HEK293 (cell line): ENCODE measurements around the gene ZNF561.

ENCODE experiments used
- CTCF ChIA-PET: fragments of 350-600 bp; formaldehyde crosslinking; extraction: SDS; loops from one replicate; lab custom pipeline; 2021; ENCODE audit warnings: antibody characterized with exemption; lab: Yijun Ruan, JAX
- POLR2A ChIA-PET: fragments of 300-600 bp; formaldehyde crosslinking; extraction: SDS; loops from one replicate; lab custom pipeline; 2020; ENCODE audit warnings: antibody characterized with exemption, inconsistent platforms; lab: Yijun Ruan, JAX
- H3K27ac ChIP-seq: fragments of 200-500 bp; sonication (Bioruptor generic); 2 replicates; pipeline ENCODE4 v1.5.1; 2014; ENCODE audit warnings: low read depth, low read length, control low read depth, inconsistent platforms; ENCODE audit errors: extremely low read depth
- H3K36me3 ChIP-seq, 2 experiments: fragments of 200-500 bp in 1 of 2; sonication (Bioruptor generic) in 1 of 2; 1 replicate in 1 of 2; 2 replicates in 1 of 2; pipeline ENCODE4 v1.5.1; 2014 to 2017; ENCODE audit warnings: inconsistent platforms in 2 of 2, low read length in 2 of 2; ENCODE audit not compliant: control insufficient read depth in 2 of 2, insufficient read depth in 1 of 2
- H3K4me1 ChIP-seq: fragments of 200-500 bp; sonication (Bioruptor generic); 2 replicates; pipeline ENCODE4 v1.5.1; 2014; ENCODE audit warnings: mild to moderate bottlenecking, low read length, inconsistent platforms; ENCODE audit not compliant: control insufficient read depth, insufficient read depth
- H3K4me3 ChIP-seq: 2 replicates; pipeline ENCODE4 v1.5.1; 2011; ENCODE audit warnings: low read depth, mild to moderate bottlenecking, control low read depth, low read length, moderate library complexity
- H3K9me3 ChIP-seq: fragments of 200-500 bp; sonication (Bioruptor generic); 2 replicates; pipeline ENCODE4 v1.5.1; 2014; ENCODE audit warnings: low read depth, low read length, inconsistent platforms; ENCODE audit not compliant: control insufficient read depth, insufficient read depth
- BCL11A ChIP-seq: fragments of 450-650 bp; formaldehyde crosslinking; IDR thresholded peaks from 2 replicates; pipeline ENCODE4 v1.5.1; 2016; ENCODE audit warnings: low read depth, missing biosample characterization, missing genetic modification characterization
- KLF7 ChIP-seq: fragments of 450-650 bp; formaldehyde crosslinking; IDR thresholded peaks from 2 replicates; pipeline ENCODE4 v1.5.1; 2016; ENCODE audit warnings: missing biosample characterization, missing genetic modification characterization, borderline replicate concordance
- MEIS1 ChIP-seq: sonication (generic); formaldehyde crosslinking; IDR thresholded peaks from 2 replicates; pipeline ENCODE4 v1.8.1; 2022; ENCODE audit warnings: missing genetic modification reagents, mild to moderate bottlenecking, borderline replicate concordance
- PRDM6 ChIP-seq: fragments of 450-650 bp; formaldehyde crosslinking; IDR thresholded peaks from 2 replicates; pipeline ENCODE4 v1.5.1; 2017; ENCODE audit warnings: missing biosample characterization, missing genetic modification characterization
- REST ChIP-seq: fragments of 450-650 bp; formaldehyde crosslinking; IDR thresholded peaks from 2 replicates; pipeline ENCODE4 v1.5.1; 2016; ENCODE audit warnings: missing biosample characterization, missing genetic modification characterization
- TCF7L2 ChIP-seq: IDR thresholded peaks from 2 replicates; pipeline ENCODE4 v1.6.1; 2011; ENCODE audit warnings: low read depth, mild to moderate bottlenecking, inconsistent platforms, low read length, moderate library complexity, borderline replicate concordance
- TSHZ1 ChIP-seq: fragments of 450-650 bp; formaldehyde crosslinking; IDR thresholded peaks from 2 replicates; pipeline ENCODE4 v1.5.1; 2016; ENCODE audit warnings: missing biosample characterization, missing genetic modification characterization, borderline replicate concordance
- ZEB2 ChIP-seq: fragments of 450-650 bp; formaldehyde crosslinking; IDR thresholded peaks from 2 replicates; pipeline ENCODE4 v1.5.1; 2016; ENCODE audit warnings: missing biosample characterization, missing genetic modification characterization
- ZFHX2 ChIP-seq: fragments of 450-650 bp; formaldehyde crosslinking; conservative IDR thresholded peaks from 2 replicates; pipeline ENCODE4 v1.5.1; 2016; ENCODE audit warnings: missing biosample characterization, missing genetic modification characterization
- ZNF133 ChIP-seq: fragments of 450-650 bp; formaldehyde crosslinking; IDR thresholded peaks from 2 replicates; pipeline ENCODE4 v1.5.1; 2016; ENCODE audit warnings: missing biosample characterization, missing genetic modification characterization
- ZNF174 ChIP-seq: fragments of 450-650 bp; formaldehyde crosslinking; IDR thresholded peaks from 2 replicates; pipeline ENCODE4 v1.5.0; 2017; ENCODE audit warnings: missing biosample characterization, mild to moderate bottlenecking, missing genetic modification characterization
- ZNF2 ChIP-seq: fragments of 450-650 bp; formaldehyde crosslinking; IDR thresholded peaks from 2 replicates; pipeline ENCODE4 v1.5.1; 2016; ENCODE audit warnings: missing biosample characterization, missing genetic modification characterization
- ZNF426 ChIP-seq: fragments of 450-650 bp; formaldehyde crosslinking; IDR thresholded peaks from 2 replicates; pipeline ENCODE4 v1.5.1; 2017; ENCODE audit warnings: missing biosample characterization, missing genetic modification characterization, mild to moderate bottlenecking, inconsistent platforms, moderate library complexity
- ZNF433 ChIP-seq: fragments of 450-650 bp; formaldehyde crosslinking; IDR thresholded peaks from 2 replicates; pipeline ENCODE4 v1.5.1; 2016; ENCODE audit warnings: missing biosample characterization, missing genetic modification characterization, low read depth
- ZNF48 ChIP-seq: fragments of 450-650 bp; formaldehyde crosslinking; IDR thresholded peaks from 2 replicates; pipeline ENCODE4 v1.5.1; 2016; ENCODE audit warnings: missing biosample characterization, missing genetic modification characterization
- ZNF623 ChIP-seq: fragments of 450-650 bp; formaldehyde crosslinking; IDR thresholded peaks from 2 replicates; pipeline ENCODE4 v1.5.1; 2016; ENCODE audit warnings: missing biosample characterization, missing genetic modification characterization
- ZNF701 ChIP-seq: fragments of 450-650 bp; formaldehyde crosslinking; IDR thresholded peaks from 2 replicates; pipeline ENCODE4 v1.5.1; 2016; ENCODE audit warnings: missing biosample characterization, missing genetic modification characterization
- ZNF76 ChIP-seq: fragments of 450-650 bp; formaldehyde crosslinking; IDR thresholded peaks from 2 replicates; pipeline ENCODE4; 2016; ENCODE audit warnings: low read depth, missing biosample characterization, missing genetic modification characterization, borderline replicate concordance

The ZNF561 gene

GRCh38 chr19:9650345-9650744 is 29.3 kb upstream of the ZNF561 start:
- Histone ChIP-seq H3K9me3 (peaks cover 3% of the 10 kb centered on the region), H3K4me3 (no peak overlapping the region), H3K4me1 (no peaks in the 10 kb centered on the region), H3K27ac (no peak overlapping the region), H3K36me3 (peaks cover 48 to 71% of the 10 kb centered on the region in 2 experiments)
- ChIA-PET CTCF (interaction anchor here (0.7 kb wide), 1 partner anchor 140 kb away, joined by 3 read pairs; no protein-coding TSS in a partner anchor), POLR2A (no interaction called here)
- TF ChIP-seq TSHZ1 (tag by site-specific recombination) (no peak), ZNF48 (tag by site-specific recombination) (no peak), TCF7L2 (no peak), REST (tag by site-specific recombination) (no peak), ZFHX2 (tag by site-specific recombination) (no peak), ZNF701 (tag by site-specific recombination) (no peak), ZNF2 (tag by site-specific recombination) (no peak), ZNF433 (tag by site-specific recombination) (no peak), MEIS1 (CRISPR knock-in tag) (no peak), ZNF174 (tag by site-specific recombination) (no peak), ZEB2 (tag by site-specific recombination) (no peak), ZNF426 (tag by site-specific recombination) (no peak), PRDM6 (tag by site-specific recombination) (no peak), BCL11A (tag by site-specific recombination) (no peak), ZNF76 (tag by site-specific recombination) (no peak), KLF7 (tag by site-specific recombination) (no peak), ZNF133 (tag by site-specific recombination) (no peak), ZNF623 (tag by site-specific recombination) (no peak)
